Middle frontal gyrus (tissue), 1 donor: ENCODE measurements around the gene TRIB2.

Source experiments
- DNase-seq: peaks from one replicate; pipeline ENCODE4 v3.0.0-alpha.2; 2015; ENCODE audit warnings: low spot score; ENCODE audit errors: extremely low spot score

Gene TRIB2

DNA sequence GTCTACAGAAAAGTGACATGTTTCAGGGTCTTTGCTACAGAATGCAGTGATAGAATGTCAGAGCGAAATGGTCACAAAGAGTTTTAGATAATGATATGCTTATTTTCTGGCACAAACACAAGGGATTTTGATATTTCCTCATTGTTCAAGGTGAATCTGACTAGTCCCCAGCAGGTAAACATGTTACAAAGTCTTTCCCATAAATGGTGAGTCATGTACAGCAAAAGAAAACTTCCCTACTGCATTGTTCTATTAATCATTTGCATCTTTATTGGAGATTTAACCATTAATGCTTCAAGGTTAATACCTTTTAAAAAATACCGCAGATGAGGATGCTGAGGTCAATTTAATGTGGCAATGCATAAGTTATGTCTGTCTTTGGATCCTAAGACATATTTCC is 19.1 kb upstream of the TRIB2 start:
- no peak for DNase-seq

- no peak for DNase-seq
Measured at GRCh38 chr2:12700989-12701388, 15.7 kb upstream of the TRIB2 start.

- no peak for DNase-seq
Measured at GRCh38 chr2:12701786-12702167, 15.0 kb upstream of the TRIB2 start.

DNA sequence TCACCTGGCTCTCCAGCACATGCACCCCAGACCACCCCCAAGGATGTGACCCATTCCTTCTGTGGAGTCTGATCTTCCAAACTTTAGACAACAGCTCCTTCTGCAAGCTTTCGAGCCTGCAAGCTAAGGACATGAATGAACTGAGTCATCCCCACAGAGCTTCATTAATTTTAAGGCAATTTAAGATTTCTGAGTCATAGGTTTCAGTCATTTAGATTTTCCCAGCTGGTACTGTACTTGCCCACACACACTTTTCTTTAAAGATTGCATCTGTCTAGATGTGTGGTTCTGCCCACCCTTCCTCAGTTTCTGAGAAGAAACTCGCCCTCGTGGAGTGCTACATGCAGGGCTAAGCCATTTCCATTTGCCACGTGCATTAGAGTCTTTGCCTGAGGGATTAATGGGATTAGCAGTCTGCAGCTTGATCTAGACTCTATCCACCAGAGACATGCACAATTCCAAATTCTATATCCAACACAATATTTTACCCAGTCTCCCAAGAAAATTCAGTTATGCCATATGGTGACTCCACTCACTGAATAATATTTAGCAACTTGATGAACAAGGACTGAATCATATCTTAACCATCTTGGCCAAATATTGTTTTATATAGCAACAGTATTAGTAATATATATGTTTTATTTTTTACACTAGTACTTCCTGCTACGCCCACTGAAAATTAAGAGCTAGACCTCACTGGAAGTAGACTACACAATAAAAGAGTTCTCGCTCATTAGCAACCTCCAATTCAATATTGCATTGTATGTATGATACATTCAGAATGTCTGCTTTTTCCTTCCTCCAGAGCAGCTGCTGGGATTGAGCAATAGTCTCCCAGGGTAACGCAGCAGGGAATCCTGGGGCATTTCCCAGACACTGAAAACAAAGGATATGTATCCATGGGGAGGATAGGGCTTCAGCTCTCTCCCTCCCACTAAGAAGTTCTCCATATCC is 14.3 kb upstream of the TRIB2 start:
- DNase-seq: no peak

DNA sequence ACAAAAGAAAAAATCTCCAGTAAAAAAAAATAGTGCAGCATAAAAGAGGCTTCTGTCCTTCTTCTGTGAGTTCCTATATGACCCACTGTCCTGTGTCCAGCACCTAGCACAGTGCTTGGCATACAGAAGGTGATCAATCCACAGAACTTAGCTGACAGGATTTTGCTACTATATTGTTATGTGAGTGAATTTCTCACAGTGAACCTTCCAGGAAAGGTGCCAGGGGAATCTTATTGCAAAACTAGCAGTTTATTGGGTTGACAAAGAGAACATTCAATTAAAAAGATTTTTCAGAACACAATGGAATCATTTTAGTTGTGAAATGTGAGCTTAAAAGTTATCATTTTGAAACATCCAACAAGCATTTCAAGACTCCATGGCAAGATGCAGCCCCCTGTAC is 12.4 kb upstream of the TRIB2 start:
- no peak for DNase-seq

GRCh38 chr2:12705230-12705629 is 11.5 kb upstream of the TRIB2 start:
- no peak for DNase-seq

DNA sequence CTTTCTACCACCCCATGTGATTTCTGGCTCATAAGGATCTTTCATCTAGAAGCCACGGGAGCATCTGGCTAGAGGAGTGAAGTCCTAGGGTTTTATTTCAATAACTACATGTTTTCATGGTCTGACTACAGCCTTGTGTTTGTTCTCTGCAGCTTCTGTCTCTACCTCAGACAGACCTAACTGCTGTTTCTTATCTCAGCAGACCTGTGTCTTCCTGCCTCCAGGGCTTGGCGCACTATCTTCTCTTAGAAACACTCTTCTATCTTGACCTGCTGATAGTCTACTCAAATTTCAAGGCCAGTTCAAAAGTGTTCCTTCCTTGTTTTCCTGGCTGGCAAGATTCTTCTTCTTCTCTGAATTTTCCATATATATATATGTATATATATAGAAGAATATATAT is 11.0 kb upstream of the TRIB2 start:
- DNase-seq: no peak

- DNase-seq: no peak
Measured at GRCh38 chr2:12708508-12709206, 8.1 kb upstream of the TRIB2 start.

GRCh38 chr2:12709207-12709522 is 7.6 kb upstream of the TRIB2 start:
- DNase-seq: no peak

DNA sequence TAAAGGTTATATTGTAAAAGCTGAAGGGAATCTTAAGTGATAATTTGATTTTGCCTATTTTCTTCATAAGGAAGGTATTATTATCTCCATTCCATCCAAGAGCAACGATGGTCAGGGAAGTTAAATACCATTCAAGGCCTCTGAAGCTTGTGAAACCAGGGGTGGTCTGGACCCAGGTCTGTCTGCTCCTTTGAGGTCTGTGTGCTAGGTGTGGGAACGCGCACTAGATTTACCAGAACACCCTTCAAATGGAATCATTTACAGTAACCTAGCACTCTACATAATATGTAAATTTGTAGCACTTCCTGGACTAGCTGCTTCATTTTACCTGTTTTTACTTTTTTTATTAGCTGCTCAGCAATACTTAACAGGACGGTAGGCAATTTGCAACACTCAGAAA is 6.4 kb upstream of the TRIB2 start:
- DNase-seq: no peak

- no peak for DNase-seq
Measured at GRCh38 chr2:12711339-12711738, 5.4 kb upstream of the TRIB2 start.

DNA sequence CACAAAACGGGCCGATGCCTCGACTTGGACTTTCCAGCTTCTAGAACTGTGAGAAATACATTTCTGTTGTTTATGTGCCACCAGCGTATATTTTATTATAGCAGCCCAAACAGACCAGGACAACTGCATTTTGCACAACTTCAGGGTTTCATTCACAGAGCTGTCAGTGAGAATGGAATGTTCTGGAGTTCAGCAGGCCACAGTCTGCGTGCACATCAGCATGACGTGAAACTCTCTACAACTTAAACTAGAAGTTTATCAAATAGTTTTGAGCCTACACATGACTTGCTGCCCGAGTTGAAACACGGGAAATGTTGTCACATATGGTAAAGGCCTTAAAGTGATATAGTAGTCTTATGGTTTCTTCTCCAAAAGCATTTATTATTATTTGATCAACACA is 3.9 kb upstream of the TRIB2 start:
- DNase-seq: no peak

DNA sequence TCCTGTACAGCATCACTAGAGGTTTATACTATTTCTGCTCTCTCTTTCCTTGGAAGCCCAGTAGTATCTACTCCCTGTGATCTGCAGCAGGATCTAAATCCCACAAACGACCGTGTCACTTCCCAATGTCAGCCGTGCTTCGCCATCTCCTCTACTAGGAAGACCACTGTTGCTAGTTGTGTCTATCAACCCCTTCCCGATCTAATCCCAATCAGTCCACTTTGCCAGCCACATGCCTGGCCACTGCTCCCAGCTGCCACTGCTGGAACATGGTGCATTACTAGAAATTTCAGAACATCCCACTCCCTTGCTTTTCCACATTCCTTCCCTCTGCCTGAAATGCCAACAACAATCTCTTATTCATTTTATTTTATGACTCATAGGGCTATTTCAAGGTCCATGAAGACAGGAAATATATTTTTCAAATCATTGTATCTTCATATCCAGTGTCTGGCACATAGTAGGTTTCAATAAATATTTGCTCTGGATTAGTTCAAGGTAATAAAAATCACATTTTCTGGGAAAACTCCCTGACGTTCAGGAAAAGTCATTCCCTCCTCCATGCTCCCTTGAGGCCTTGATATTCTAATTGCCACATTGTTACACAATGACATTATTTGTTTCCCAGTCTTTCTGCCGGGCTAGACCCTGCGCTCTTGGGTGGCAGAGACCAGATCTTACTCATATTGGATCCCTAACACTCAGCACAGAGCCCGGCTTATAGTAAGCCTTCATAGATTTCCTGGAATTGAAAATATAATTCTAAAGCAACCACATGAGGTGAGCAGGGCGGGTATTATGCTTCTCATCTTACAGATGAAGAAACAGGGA is 2.1 kb upstream of the TRIB2 start:
- no peak for DNase-seq

DNA sequence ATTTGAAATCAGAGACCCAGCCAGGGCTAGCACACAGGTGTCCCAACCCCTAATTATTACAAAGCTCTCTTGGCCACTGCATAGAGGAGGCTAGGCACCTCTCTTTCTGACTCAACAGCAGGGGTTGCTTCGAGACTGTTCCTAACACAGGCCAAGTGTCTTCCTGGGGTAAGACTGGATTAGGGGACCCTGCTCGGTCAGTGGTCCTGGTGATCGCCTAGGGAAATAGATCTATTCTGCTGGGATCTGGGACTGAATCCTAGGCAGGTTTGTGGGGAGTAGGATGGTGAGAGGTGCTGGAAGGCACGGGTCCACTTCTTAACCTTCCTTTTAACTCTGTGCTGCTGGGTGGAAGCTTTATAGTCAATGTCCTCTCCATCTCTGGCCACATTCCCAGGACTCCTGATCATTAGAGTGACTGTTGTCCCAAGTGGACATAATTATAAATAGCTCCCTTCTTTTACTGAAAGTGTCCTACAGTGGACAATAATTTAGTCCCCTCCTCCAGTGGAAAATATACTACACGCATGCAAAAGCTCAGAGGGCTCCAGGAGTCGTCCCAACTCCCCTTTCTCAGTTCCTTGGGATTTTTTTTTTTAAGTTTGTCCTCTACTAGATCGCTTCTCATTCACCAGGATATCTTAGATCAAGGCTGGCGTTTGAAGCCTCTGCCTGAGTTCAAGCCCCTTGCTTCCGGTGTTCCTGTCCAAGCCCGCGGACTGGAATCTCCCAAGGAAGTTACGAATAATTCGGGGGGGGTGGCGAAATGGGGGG is 1.3 kb upstream of the TRIB2 start:
- no peak for DNase-seq

DNA sequence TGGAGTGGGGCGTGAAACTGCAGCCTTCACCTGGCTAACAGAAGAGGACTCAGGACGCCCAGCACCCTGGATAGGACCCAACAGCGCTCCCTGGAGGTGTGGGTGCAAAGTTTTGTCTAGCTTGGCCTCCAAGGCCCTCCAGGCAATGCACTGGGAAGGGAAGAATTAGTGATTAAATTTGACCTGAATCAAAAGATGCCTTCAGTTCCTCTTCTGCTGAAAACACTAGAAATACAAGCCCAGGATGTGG is 779 bp upstream of the TRIB2 start:
- DNase-seq: no peak

DNA sequence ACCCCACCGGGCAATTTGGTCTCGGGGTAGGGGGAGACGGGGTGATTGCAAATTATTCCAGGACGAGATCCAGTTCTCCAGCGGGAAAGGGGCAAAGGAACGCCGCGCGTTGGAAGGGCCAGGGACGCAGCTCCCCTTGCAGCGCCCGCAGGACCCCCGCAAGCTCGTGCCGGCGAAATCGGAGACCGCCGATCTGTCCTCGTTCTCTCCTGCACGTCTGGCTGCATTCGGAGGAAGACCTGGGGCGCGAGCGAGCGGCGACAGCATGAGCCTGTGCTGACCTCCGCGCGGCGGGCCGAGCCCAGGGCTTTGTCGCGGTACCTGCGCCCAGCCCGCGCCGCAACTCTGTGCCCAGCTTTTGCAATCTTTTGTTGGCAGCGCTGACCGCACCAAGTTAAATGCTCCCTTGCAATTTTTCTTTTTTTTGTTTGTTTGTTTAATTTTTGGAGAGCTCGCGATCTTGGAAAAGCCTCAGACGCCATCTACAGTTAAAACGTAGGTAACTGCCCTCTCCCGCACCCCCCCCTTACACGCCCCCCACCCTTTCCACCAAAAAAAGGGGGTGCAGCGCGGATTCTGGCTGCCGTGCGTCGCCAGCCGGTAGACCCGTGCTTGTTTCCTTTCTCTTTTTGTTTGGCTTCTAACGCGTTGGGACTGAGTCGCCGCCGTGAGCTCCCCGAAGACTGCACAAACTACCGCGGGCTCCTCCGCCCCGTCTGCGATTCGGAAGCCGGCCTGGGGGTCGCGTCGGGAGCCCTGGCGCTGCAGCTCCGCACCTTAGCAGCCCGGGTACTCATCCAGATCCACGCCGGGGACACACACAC is 667 bp downstream of the TRIB2 start:
- DNase-seq: no peak

DNA sequence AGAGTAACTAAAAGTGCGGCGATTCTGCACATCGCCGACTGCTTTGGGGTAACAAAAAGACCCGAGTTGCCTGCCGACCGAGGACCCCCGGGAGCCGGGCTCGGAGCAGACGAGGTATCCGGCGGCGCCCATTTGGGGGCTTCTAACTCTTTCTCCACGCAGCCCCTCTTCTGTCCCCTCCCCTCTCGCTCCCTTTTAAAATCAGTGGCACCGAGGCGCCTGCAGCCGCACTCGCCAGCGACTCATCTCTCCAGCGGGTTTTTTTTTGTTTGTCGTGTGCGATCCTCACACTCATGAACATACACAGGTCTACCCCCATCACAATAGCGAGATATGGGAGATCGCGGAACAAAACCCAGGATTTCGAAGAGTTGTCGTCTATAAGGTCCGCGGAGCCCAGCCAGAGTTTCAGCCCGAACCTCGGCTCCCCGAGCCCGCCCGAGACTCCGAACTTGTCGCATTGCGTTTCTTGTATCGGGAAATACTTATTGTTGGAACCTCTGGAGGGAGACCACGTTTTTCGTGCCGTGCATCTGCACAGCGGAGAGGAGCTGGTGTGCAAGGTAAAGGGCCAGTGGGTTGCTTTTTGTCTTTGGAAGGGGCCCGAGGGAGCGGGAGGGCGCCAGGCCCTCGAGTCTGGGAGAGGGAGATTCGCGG is 1.4 kb downstream of the TRIB2 start:
- DNase-seq: no peak

DNA sequence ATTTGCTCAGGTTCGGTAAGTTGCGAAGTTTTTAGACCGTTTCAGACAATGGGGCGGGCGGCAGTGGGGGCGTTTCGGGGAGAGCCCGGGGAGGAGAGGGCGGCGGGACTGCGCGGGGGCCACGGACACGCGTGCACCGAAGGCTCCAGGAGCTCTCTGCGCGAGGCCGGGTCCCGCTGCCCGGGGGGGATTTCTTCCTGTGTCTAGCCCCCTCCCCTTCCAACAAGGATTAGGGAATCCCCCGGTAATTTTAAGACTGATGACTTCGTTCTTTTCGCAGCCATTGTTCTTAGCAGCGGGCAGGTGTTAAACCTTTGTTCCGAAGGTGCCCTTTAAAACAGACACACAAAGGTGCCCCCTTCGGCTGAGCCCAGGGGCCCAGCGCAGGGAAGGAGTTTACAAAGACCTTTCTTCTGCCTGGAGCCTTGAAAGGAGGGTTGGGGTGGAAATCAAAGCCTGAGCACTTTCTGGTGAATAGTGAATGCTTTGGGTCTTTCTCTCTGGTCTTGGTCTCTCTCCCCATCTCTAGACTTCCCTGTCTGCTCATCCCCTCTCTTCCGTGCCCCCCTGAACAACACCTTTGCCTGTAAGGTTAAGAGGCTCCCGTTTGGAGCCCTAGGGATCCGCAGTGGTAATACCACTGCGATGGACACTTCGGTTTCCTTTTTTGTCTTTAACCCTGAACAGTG is 2.1 kb downstream of the TRIB2 start:
- DNase-seq: no peak

DNA sequence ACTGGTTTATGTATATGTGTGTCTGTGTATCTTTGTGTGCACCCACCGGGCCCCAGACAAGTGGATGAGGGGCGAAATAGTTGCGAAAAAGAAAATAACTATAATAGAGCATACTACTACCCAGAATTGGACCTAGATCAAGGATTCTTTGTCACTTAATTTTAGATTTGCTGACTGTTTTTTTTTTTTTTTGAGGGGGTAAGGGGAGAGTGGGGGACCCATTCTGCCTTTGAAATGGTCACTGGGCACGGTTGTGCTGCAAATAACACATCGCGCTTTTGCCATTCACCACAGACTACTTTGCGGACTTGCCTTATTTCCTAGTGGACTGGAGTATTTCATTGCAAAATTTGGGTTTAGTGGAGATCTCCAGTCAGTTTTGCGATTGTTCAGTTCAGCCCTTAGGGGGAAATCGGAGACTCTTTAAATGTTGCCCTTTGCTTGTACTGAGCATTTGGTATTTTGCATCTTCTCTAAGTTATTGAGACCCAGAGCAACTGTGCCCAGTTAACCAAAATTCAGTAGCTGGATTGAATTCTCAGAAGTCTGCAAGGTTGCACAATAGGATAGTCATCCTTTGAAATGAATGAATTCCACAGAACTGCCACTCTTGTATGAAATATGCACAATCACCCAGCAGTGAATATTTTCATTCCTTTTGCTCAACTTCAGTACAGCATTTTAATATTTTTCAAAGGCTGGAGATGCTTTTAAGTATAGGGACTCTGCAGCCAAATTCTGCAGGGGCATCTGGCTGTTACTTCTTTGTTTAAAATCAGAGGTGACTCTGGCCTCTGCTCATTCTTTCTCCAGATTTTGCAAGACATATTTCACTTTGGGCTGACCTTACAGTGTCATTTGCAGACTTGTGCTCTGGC is 2.9 kb downstream of the TRIB2 start:
- DNase-seq: no peak
